Midbrain (tissue), 1 donor: Measurements from ENCODE around the gene DOK3.
A peak's percentile ranks its signal among the peaks of the same experiment; 100 is the strongest.

Source experiments
- DNase-seq: peaks from one replicate; lab custom pipeline; 2025; lab: John Stamatoyannopoulos, UW

Gene DOK3

GRCh38 chr5:177483042-177483441, 26.6 kb downstream of the DOK3 start:
- DNase-seq: no peak

- no peak for DNase-seq
These were observed 27.2 kb downstream of the DOK3 start for GRCh38 chr5:177482359-177482795.

GRCh38 chr5:177479774-177480173, 29.9 kb downstream of the DOK3 start:
- DNase-seq: no peak

- peak; percentile 12 for DNase-seq
These were observed 30.6 kb downstream of the DOK3 start for GRCh38 chr5:177478711-177479646.

- DNase-seq: no peak
These were observed 31.7 kb downstream of the DOK3 start for GRCh38 chr5:177477701-177478477.

- DNase-seq: no peak
These were observed 32.9 kb downstream of the DOK3 start for GRCh38 chr5:177476531-177477233.

GRCh38 chr5:177475563-177476427, 33.8 kb downstream of the DOK3 start:
- DNase-seq: no peak

- DNase-seq: no peak
These were observed 34.6 kb downstream of the DOK3 start for GRCh38 chr5:177474846-177475562.

- no peak for DNase-seq
These were observed 35.6 kb downstream of the DOK3 start for GRCh38 chr5:177474002-177474476.

GRCh38 chr5:177473443-177474001, 36.1 kb downstream of the DOK3 start, which contains the start of gene DBN1:
DBN1 (minus strand) TSS chr5:177473634; CDS start chr5:177473521, 113 bp downstream.
- DNase-seq: peak; percentile 51

- DNase-seq: peak; percentile 51
These were observed 36.9 kb downstream of the DOK3 start for GRCh38 chr5:177472460-177473442.

GRCh38 chr5:177471610-177472356, 37.8 kb downstream of the DOK3 start:
- no peak for DNase-seq

GRCh38 chr5:177470759-177471536, 38.7 kb downstream of the DOK3 start:
- no peak for DNase-seq

- DNase-seq: no peak
These were observed 39.7 kb downstream of the DOK3 start for GRCh38 chr5:177469750-177470525.

GRCh38 chr5:177468685-177469628, 40.7 kb downstream of the DOK3 start:
- peak; percentile 19 for DNase-seq
